ENCODE measurements around the gene HSPG2.
"Not testable (repeated sequence)": the region's sequence is repeated elsewhere in the genome, so short reads cannot be mapped to it uniquely, and the experiment has no call there.

The HSPG2 gene

GRCh38 chr1:21935393-21935804, 1.7 kb downstream of the HSPG2 start:
- no peak for DNase-seq (ENCODE audit: low read depth in 2 of 3, low spot score in 2 of 3)

GRCh38 chr1:21933397-21934248, 3.5 kb downstream of the HSPG2 start:
- DNase-seq (ENCODE audit: low read depth in 2 of 3, low spot score in 2 of 3): no peak

- no peak for DNase-seq (ENCODE audit: low read depth in 2 of 3, low spot score in 2 of 3)
Measured at GRCh38 chr1:21932127-21932526, 5.0 kb downstream of the HSPG2 start.

- DNase-seq (ENCODE audit: low read depth in 2 of 3, low spot score in 2 of 3): no peak
Measured at GRCh38 chr1:21931171-21932093, 5.7 kb downstream of the HSPG2 start.

- DNase-seq (ENCODE audit: low read depth in 2 of 3, low spot score in 2 of 3): no peak
Measured at GRCh38 chr1:21930629-21931170, 6.4 kb downstream of the HSPG2 start.

- DNase-seq (ENCODE audit: low read depth in 2 of 3, low spot score in 2 of 3): no peak
Measured at GRCh38 chr1:21930080-21930571, 7.0 kb downstream of the HSPG2 start.

GRCh38 chr1:21927533-21928237, 9.4 kb downstream of the HSPG2 start:
- no peak for DNase-seq (ENCODE audit: low read depth in 2 of 3, low spot score in 2 of 3)

GRCh38 chr1:21926814-21927532, 10.1 kb downstream of the HSPG2 start:
- no peak for DNase-seq (ENCODE audit: low read depth in 2 of 3, low spot score in 2 of 3)

- no peak for DNase-seq (ENCODE audit: low read depth in 2 of 3, low spot score in 2 of 3)
Measured at GRCh38 chr1:21926065-21926464, 11.0 kb downstream of the HSPG2 start.

GRCh38 chr1:21925334-21925940, 11.7 kb downstream of the HSPG2 start:
- DNase-seq (ENCODE audit: low read depth in 2 of 3, low spot score in 2 of 3): no peak

GRCh38 chr1:21924503-21925005, 12.6 kb downstream of the HSPG2 start:
- no peak for DNase-seq (ENCODE audit: low read depth in 2 of 3, low spot score in 2 of 3)

- DNase-seq (ENCODE audit: low read depth in 2 of 3, low spot score in 2 of 3): no peak
Measured at GRCh38 chr1:21922090-21923013, 14.8 kb downstream of the HSPG2 start.

GRCh38 chr1:21921100-21921875, 15.8 kb downstream of the HSPG2 start:
- no peak for DNase-seq (ENCODE audit: low read depth in 2 of 3, low spot score in 2 of 3)

- DNase-seq (ENCODE audit: low read depth in 2 of 3, low spot score in 2 of 3): no peak
Measured at GRCh38 chr1:21919520-21919919, 17.6 kb downstream of the HSPG2 start.

GRCh38 chr1:21917239-21917631, 19.9 kb downstream of the HSPG2 start:
- DNase-seq (ENCODE audit: low read depth in 2 of 3, low spot score in 2 of 3): not testable (repeated sequence)

GRCh38 chr1:21916447-21917238, 20.5 kb downstream of the HSPG2 start:
- DNase-seq (ENCODE audit: low read depth in 2 of 3, low spot score in 2 of 3): no peak

All from activated CD8-positive, alpha-beta memory T cell treated with anti-CD3 and anti-CD28 coated beads for 48 hours (primary cell).